Peyer's patch (tissue), 4 donors: Measurements from ENCODE around the gene DKK3.

Experiments used
- CTCF ChIP-seq, 6 experiments: fragments of 450-650 bp in 4 of 6; fragments of 200-600 bp in 2 of 6; sonication (generic) in 1 of 6; IDR thresholded peaks; one replicate each; pipeline ENCODE4 v1.5.1; 2017 to 2019; ENCODE audit warnings: antibody characterized with exemption in 6 of 6, mild to moderate bottlenecking in 3 of 6, moderate library complexity in 1 of 6
- POLR2A ChIP-seq, 2 donors: fragments of 450-650 bp; IDR thresholded peaks; one replicate each; pipeline ENCODE4 v1.5.1; 2017; ENCODE audit warnings: antibody characterized with exemption in 2 of 2, mild to moderate bottlenecking in 2 of 2, moderate library complexity in 2 of 2

DNA sequence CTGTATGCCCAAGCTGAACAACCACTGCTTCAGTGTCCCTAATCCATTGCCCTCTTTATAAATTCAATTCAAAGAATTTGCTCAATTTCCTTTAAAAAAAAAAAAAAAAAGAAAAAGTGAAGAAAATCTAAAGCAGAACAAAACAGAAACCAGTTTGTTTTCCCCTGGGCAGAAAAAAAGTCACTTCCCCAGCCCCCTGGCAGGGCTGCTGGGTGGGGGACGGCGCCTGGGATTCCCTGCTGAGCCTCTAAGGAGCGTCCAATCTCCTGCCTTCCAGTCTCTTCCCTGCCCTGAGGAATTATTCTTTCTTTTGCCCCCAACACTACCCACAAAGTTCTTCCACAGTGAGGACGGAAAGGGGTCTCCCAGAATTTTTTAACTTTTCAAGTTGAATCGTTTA lies 23.9 kb downstream of the DKK3 start:
- TF ChIP-seq CTCF (IDR thresholded peaks at IDR 0.05) (no peak), POLR2A (IDR thresholded peaks at IDR 0.05) (no peak)
